D721Med (cell line): ENCODE measurements around the gene BICDL2.

Experiments
- DNase-seq: peaks from one replicate; pipeline ENCODE4 v3.0.0; 2011; ENCODE audit warnings: low spot score; ENCODE audit not compliant: insufficient read length
- FAIRE-seq: peaks from 2 replicates; lab custom pipeline; 2011; peaks lifted over from hg19 to GRCh38; lab: Jason Lieb, UNC
- TF ChIP-seq, protein P1 (sequence below): IDR thresholded peaks from 2 replicates; pipeline ENCODE4 v1.5.1; 2012; ENCODE audit warnings: mild to moderate bottlenecking, control low read depth; ENCODE audit not compliant: insufficient read depth; ENCODE audit errors: missing control alignments

The BICDL2 gene

DNA sequence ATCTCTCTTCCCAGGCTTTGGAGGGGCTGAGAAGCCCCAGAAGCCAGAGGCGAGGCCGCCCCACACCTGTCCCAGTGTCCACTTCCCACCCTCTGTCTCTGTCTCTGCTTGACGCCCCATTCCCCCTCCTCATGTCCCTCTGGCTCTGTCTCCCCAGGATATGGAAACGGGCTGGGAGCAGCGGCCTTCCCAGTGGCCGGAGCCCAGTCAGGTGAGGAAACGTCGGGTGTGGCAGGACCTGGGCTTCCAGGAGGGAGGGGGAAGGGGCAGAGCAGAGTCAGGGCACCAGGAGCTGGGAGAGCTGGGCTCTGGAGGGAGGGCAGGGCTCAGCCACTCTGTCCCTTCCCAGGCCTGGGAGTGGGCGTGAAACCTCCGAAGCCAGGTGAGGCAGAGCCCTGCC, 45.9 kb downstream of the BICDL2 start:
- FAIRE-seq (no peak), DNase-seq (no peak)
- TF ChIP-seq, protein P1, sequence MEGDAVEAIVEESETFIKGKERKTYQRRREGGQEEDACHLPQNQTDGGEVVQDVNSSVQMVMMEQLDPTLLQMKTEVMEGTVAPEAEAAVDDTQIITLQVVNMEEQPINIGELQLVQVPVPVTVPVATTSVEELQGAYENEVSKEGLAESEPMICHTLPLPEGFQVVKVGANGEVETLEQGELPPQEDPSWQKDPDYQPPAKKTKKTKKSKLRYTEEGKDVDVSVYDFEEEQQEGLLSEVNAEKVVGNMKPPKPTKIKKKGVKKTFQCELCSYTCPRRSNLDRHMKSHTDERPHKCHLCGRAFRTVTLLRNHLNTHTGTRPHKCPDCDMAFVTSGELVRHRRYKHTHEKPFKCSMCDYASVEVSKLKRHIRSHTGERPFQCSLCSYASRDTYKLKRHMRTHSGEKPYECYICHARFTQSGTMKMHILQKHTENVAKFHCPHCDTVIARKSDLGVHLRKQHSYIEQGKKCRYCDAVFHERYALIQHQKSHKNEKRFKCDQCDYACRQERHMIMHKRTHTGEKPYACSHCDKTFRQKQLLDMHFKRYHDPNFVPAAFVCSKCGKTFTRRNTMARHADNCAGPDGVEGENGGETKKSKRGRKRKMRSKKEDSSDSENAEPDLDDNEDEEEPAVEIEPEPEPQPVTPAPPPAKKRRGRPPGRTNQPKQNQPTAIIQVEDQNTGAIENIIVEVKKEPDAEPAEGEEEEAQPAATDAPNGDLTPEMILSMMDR, result no peak

GRCh38 chr16:2988590-2989099, 48.1 kb downstream of the BICDL2 start:
- DNase-seq (no peak), FAIRE-seq (no peak)
- TF ChIP-seq, protein P1, result no peak

DNA sequence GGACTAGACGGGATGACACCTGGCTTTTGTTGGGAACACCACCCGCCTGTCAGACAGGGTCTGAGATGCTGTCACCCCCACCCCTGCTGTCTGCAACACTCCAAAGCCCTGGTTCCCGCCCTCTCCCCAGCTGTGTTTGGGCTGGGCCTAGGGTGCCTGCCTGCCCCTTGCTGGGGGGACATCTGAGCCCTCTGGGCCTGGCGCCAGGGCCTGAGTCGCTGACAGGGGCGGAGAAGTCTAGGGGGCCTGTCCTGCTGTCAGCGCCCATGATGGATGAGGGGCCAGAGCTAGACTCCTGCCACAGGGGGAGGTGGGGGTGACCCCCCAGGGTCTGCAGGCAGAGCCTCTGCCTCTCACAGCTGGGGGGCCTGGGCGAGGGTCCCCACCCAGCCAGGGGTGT, 48.9 kb downstream of the BICDL2 start:
- FAIRE-seq, result no peak
- TF ChIP-seq, protein P1, result no peak
- DNase-seq, result no peak

- FAIRE-seq, result no peak
- DNase-seq, result no peak
- TF ChIP-seq, protein P1, result no peak
These were observed 49.5 kb downstream of the BICDL2 start for GRCh38 chr16:2987286-2987685.

DNA sequence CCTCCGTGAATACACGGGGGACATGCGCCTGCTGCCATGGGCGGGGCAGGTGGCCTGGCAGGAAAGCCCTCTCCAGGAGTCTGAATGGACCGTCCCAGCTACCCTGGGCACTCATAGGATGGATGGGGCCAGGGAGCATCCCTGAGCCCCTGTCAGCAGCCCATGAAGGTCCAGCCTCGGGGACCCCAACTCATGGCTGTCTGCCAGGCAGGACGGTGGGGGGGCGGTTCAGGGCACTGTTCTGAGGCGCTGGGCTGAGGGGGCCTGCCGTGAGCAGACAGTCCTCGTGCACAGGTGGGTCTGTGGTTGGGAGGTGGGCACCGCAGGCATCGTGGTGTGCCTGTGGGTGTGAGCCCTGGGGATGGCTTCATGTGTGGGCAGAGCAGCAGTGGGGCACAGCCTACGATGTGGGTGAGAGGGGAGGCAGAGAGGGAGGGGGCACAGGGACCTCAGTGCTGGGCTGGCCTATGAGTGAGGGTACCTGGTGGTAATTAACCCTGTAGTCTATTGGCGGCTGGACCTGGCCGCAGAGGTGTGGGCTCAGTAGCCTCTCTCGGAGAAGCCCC, 50.0 kb downstream of the BICDL2 start:
- no peak for FAIRE-seq
- DNase-seq, result no peak
- TF ChIP-seq, protein P1, result no peak

DNA sequence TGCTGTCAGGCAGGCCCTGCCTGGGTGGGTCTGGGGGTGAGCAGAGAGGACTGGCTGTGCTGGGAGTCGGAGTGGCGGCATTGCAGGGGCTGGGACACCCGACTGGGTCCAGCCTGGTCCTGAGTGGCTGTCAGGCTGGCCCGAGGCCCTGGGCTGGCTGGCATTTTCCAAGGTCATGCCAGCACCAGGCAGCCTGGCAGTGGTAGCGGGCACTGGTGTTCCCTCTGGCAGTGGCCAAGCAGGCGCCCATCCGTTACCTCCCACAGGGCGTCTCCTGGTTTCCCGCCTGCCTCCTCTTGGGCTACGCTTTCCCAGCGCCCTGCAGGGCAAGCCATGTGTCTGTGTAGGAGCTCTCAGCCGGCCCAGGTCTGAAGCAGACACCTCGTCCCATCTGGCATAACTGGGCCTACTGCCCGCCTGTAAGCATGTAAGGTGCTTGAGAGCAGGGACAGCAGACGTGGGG, 50.8 kb downstream of the BICDL2 start:
- no peak for FAIRE-seq
- TF ChIP-seq, protein P1, result no peak
- DNase-seq, result no peak

GRCh38 chr16:2985462-2985861, 51.3 kb downstream of the BICDL2 start:
- TF ChIP-seq, protein P1, result no peak
- FAIRE-seq (no peak), DNase-seq (no peak)
